ELF-1 (cell line): ENCODE data around the gene HDAC4.

ENCODE experiments used
- DNase-seq: peaks from one replicate; pipeline ENCODE4 v3.0.0-alpha.2; 2016; ENCODE audit warnings: low read depth, low spot score

HDAC4 gene

GRCh38 chr2:239109928-239110545 lies 290.8 kb downstream of the HDAC4 start:
- no peak for DNase-seq

DNA sequence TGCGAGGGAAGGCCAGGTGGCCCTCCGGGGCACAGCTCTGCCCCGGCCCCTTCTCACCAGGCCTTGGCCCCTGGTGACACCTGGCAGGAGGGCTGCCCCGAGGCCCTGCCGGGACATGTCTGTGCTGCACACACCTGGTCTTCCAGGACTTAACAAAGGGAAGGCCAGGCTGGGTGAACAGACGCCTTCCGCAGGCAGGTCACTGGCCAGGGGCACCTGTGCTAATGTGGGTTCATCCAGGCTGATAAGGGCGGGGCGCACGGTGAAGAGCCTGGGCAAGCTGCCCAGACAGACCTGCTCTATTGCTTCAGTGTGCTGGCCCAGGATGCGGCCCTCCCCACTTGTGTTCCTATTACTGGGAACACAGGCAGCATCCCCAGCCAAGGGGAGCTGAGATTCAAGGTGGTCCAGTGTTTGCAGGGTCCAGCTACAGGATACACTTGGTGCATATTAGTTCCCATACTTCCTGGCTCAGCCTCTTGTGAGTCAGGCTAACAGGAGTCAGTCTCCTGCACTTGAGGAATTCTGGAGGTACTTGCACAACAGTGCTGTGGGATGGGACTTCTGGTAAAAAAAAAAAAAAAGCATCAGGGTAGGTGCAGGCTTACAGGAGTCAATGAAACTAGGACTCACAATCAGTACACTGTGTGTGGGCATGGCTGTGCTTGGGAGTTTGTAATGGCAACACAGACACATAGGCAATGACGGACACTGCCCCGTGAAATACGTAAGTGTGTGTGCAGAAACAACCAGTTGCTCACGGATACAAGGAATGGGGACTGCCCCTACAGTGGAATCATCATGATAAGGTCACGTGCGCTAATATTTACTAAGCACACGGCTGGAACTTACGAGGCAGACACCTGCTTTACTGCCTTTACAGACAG lies 291.5 kb downstream of the HDAC4 start:
- no peak for DNase-seq

- DNase-seq, result peak; percentile 25
Measured at GRCh38 chr2:239108459-239108858, 292.4 kb downstream of the HDAC4 start.

GRCh38 chr2:239107936-239108335 lies 292.9 kb downstream of the HDAC4 start:
- no peak for DNase-seq

GRCh38 chr2:239106966-239107365 lies 293.9 kb downstream of the HDAC4 start:
- no peak for DNase-seq

DNA sequence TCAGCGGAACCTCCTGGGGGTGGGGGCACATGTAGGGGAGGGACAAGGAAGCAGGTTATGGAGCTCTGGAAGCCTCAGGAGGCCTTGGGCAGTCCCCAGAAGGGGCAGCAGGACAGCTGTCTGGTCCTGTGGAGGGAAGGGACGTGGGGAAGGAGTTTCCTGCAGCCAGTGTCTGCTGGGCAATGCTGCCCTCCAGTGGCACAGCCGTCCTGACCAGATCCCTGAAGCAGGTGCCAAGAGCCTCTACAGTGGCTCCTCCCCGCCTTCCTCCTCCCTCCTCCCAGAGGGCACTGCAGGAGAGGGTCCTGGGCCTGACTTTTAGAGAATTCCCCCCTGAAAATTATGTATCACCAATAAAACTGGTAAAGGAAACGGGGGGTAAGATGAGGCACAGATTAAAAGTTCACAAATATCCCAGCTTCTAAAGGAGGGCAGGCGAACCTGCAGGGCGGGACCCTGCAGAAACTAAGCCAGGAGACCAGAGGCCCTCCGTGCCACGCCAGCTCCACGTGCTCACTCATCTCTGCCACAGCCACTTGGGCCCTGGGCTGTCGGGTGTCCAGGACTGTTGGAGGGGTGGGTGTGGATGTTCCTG lies 294.4 kb downstream of the HDAC4 start:
- DNase-seq, result peak; percentile 64

GRCh38 chr2:239105234-239105633 lies 295.6 kb downstream of the HDAC4 start:
- DNase-seq, result no peak

DNA sequence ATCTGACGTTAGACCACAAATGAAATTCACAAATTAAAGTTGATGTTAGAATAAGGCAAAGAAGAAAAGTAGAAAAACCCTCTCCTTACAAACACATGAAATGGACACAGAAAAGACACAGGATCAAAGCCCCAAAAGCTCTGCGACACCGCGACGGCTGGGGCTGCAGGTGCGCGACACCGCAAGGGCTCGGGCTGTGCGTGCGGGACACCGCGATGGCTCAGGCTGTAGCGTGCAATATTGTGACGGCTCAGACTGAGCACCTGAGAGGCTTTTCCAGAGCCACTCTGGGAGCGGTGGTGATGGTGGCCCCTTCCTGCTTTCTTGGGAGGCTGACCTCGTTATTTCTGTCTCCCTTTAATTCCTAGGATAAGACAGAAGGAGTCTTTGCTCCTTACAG lies 296.0 kb downstream of the HDAC4 start:
- DNase-seq, result no peak

DNA sequence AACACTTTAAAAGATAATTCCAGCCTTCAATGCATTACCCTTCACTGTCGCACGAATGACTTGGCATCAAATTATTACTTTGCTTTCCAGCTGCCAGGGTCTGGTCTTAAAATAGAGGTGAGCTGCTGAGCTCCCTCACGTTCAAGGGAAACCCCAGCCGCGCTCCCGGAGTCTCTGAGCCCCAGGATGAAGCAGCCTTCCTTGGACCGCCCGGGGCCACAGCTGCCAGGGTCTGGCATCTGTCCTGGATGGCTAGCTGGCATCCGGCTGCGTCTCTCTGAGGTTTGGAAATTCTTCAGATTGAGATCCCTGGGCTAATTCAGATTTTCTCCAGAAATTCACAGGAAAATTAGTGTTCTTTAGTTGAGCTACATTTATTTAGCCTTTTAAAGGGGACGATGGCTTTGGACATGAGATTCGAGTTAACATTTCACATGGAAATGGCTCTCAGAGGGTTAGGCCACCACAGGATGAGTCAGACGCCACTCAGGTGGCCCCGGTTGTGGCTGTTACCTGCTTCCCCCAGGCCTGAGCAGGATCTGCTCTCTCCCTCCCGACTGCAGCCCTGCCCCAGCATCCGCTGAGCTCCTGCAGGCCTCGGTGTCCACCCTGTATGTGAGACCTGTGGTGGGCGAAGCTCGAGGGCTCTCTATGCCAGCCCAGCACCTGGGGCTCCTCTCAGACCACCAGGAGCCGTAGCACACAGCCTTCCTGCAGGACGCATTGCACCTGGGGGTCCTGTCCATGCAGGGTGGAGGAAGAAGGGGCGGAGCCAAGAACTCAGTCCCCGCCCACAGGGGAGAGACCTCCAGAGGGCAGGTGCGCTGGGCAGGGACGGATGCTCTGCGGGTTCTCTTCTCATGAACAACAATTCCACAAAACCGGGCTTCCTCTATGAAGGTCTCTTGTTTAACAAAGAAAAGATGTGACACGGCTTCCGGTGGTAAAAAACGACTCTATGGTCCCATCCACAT lies 297.4 kb downstream of the HDAC4 start:
- DNase-seq, result no peak

DNA sequence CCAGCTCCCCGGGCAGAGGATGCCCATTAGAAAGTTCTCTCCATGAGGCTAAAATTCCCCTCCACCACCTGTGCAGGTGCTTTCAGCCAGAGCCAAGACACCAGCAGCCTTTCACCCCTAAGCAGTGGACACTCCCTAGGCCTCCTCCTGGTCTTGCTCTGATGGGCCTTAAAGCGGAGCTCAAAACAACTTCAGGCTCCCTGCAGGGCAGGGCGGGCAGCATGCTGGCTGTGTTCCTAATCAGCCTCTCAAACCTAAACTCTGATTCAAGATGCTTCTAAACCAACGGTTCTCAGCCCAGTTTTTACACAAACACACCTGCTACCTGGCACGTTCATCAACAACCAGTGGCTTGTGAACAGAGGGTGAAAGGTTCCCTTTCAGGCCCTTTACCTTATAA lies 298.6 kb downstream of the HDAC4 start:
- DNase-seq, result no peak

DNA sequence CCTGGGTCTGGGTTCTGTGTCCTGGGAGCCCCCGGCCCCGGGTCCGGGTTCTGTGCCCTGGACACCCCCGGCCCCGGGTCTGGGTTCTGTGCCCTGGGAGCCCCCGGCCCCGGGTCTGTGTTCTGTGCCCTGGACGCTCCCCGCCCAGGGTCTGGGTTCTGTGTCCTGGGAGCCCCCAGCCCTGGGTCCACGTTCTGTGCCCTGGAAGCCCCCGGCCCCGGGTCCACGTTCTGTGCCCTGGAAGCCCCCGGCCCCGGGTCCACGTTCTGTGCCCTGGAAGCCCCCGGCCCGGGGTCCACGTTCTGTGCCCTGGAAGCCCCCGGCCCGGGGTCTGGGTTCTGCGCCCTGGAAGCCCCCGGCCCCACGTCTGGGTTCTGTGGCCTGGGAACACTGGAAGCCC lies 299.0 kb downstream of the HDAC4 start:
- DNase-seq, result no peak

- no peak for DNase-seq
Measured at GRCh38 chr2:239101071-239101470, 299.7 kb downstream of the HDAC4 start.

- no peak for DNase-seq
Measured at GRCh38 chr2:239099474-239099873, 301.3 kb downstream of the HDAC4 start.

DNA sequence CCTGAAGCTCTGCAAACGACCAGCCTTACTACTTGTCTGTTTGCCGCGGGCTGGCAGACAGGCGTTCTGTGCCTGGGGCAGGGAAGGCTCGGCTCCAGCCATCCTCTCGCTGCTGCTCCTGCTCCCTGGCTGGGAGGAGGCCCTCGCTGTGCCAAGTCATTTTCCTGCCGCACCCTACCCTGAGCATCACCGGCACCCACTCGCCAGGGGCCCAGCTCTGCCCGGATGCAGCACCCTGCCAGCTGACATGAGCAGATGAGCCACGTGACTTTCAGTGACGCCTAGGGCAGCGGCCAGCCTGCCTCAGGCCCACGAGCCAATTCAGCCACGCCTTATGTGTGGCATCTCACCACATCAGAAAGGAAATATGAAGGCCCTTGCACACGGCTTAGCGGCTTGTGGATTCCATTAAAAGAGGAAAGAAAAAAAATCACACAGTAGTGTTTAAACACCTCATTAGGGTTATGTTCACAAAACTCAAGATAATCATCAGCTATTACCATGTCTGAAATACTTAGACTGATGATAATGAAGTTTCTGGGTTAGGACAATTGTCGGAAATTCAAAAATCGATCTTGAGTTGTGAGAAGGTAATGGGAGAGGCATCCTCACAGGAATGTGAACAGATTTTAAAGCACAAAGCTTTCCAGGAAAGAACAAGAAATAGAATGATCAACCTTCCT lies 302.4 kb downstream of the HDAC4 start:
- DNase-seq, result no peak

DNA sequence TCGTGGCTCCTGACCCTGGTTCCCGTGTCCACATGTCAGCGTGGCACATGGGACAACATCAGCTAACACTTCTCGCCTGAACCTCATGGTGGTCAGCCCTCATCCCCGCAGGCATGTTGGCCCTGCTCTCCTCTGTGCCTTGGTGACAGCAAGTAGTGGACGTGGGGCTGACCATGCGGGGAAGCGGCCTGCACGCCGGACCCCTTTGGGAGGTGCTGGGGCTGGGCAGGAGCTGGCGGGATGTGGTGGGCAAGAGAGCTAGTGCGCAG lies 303.5 kb downstream of the HDAC4 start:
- DNase-seq, result no peak

DNA sequence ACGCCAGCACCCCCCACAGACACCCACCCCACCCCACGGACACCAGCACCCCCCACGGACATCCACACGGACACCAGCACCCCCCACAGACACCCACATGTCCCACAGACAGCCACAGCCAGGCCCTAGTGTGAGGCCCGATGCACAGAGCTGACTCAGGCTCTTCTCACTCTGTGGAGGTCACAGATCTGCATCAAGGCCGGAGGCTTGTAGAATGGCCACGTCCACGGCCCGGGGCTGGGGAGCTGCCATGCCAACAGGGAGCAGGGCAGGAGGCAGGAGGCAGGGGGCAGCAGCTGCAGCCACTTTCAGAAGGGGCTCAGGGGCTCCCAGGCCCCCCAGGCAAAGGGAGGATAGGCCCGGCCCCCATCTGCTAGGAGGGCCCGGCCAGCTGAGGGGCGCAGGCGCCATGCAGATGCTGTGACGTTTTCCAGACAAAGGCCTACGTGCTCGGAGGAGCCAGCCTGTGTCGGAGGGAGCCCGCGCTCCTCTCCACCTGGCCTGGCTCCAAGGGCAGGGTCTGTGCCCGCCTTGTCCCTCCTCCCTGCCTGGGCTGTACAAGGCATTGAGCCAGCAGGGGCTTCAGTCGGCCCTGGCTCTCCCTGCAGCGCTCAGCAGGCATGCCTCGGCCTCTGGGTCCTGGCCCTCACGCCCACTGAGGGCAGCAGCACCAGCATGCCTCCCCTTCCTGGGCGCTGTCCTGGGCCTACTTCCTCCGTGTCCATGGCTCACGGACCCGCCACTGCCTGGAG lies 304.0 kb downstream of the HDAC4 start:
- DNase-seq, result no peak

- no peak for DNase-seq
Measured at GRCh38 chr2:239095460-239096081, 305.2 kb downstream of the HDAC4 start.

DNA sequence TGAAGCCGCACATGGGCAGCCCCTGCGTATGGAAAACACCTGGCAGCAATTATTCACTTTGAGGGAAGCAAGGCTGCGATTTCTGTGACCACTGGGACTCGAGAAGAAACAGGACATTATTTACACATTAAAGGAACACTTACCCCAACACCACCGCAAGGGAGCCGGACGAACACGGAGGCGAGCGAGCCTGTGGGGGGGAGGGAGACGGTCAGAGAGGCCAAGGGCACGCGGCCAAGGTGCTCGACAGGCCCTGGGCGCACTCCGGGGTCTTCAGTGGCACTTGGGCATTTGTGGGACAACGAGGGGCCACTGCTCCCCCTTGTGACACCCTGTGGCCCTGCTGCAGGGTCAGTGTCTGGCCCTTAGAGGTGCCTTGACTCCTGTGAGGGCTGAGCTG lies 306.0 kb downstream of the HDAC4 start:
- no peak for DNase-seq

DNA sequence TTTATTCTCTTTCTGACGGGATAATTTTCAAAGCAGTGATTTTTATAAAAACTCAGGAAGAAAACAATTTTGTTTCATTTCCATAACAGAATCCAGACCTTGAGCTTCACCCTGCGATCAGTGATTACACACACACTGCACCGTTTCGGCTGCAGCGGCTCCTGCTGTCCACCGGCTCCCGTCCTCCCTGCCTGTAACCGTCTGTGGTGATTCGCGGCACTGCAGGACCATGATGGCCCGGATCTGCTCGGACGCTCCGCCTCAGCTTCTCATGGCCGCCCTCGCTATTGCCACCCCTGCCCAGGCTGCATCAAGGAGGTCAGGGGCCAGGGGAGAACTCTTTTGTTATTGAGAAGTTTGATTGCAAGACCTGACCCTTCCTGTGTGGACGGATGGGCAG lies 306.9 kb downstream of the HDAC4 start:
- DNase-seq, result no peak

DNA sequence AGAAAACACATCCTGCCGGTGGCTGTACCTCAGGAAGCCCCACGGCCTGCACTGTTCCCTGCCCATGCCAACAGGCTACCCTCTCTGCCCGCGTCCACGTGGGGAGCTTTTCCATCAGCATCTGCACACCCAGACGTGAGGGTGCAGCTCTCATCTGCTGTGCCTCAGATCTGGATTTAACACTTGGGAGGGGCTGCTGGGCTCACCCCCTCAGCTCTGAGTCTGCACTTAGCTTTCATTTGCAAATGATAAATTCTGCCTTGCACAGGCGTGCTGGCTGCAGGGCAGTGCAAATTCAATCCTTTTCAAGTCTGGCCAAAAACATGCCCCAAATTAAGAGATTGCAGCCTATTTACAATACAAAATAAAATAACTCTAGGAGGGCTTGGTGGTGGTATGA lies 307.3 kb downstream of the HDAC4 start:
- no peak for DNase-seq
